ENCODE results near the gene BFSP1.

- TF ChIP-seq CTCF (conservative IDR thresholded peaks at IDR 0.05; ENCODE audit: low read depth, low read length) (no peak), EZH2 (IDR thresholded peaks at IDR 0.05; ENCODE audit: borderline replicate concordance, low read depth, low read length, poor library complexity, severe bottlenecking) (no peak)
Observed at GRCh38 chr20:17570347-17571152, 39.4 kb upstream of the BFSP1 start.

Measured in A673 (cell line).